Natural killer cell treated with Interleukin-12 subunit alpha and Interleukin-12 subunit beta and Interleukin-15 and Interleukin-18, amount 100 ng/mL, for 72 hours (primary cell): ENCODE data around the gene CPN2. TPM values are rescaled to one million over a fixed set of nuclear protein-coding genes. Genes with fewer than 3 reads are reported as not detected.

Experiments
- ATAC-seq, 2 donors: fragments of 150-1000 bp; cut with Tn5 transposase in 1 of 2; sonication (Bioruptor Pico), chemical (Tn5 transposase) in 1 of 2; 2 replicates each; pipeline ENCODE4 v1.10.0; 2021
- DNase-seq: peaks from one replicate; pipeline ENCODE4 v3.0.0; 2022; ENCODE audit warnings: low spot score
- H3K27ac Mint-ChIP-seq, 2 donors: 1 replicate in 1 of 2; 2 replicates in 1 of 2; pipeline ENCODE4 v1.8.0; 2022; ENCODE audit warnings: mixed read lengths in 2 of 2, mild to moderate bottlenecking in 1 of 2, moderate library complexity in 1 of 2
- H3K27me3 Mint-ChIP-seq, 2 donors: 1 replicate in 1 of 2; 2 replicates in 1 of 2; pipeline ENCODE4 v1.8.0; 2022; ENCODE audit warnings: mixed read lengths in 2 of 2
- H3K36me3 Mint-ChIP-seq: one replicate; pipeline ENCODE4 v1.8.0; 2022; ENCODE audit warnings: mixed read lengths
- H3K4me1 Mint-ChIP-seq, 2 donors: 1 replicate in 1 of 2; 2 replicates in 1 of 2; pipeline ENCODE4 v1.8.0; 2022; ENCODE audit warnings: low read depth in 2 of 2, mixed read lengths in 2 of 2, mild to moderate bottlenecking in 1 of 2
- H3K4me3 Mint-ChIP-seq: one replicate; pipeline ENCODE4 v1.8.0; 2022; ENCODE audit warnings: mixed read lengths
- H3K9me3 Mint-ChIP-seq: 2 replicates; pipeline ENCODE4 v1.8.0; 2022; ENCODE audit warnings: mixed read lengths
- total RNA-seq, 2 donors: library from RNA; stranded (reverse); gene quantifications; one replicate each; pipeline ENCODE4 v1.2.3, GENCODE V29; 2022

The CPN2 gene
- total RNA-seq, 2 donors from 2014 or later: not detected

GRCh38 chr3:194339356-194339755, 11.8 kb downstream of the CPN2 start:
- H3K4me3 Mint-ChIP-seq: no peak overlapping the region
- no peak overlapping the region for H3K27ac Mint-ChIP-seq
- H3K27me3 Mint-ChIP-seq: peaks cover 23 to 24% of the 10 kb centered on the region in 2 donors
- H3K9me3 Mint-ChIP-seq: no peaks in the 10 kb centered on the region
- no peaks in the 10 kb centered on the region for H3K36me3 Mint-ChIP-seq
- DNase-seq (no peak), ATAC-seq (no peak)
- H3K4me1 Mint-ChIP-seq: no peaks in the 10 kb centered on the region

DNA sequence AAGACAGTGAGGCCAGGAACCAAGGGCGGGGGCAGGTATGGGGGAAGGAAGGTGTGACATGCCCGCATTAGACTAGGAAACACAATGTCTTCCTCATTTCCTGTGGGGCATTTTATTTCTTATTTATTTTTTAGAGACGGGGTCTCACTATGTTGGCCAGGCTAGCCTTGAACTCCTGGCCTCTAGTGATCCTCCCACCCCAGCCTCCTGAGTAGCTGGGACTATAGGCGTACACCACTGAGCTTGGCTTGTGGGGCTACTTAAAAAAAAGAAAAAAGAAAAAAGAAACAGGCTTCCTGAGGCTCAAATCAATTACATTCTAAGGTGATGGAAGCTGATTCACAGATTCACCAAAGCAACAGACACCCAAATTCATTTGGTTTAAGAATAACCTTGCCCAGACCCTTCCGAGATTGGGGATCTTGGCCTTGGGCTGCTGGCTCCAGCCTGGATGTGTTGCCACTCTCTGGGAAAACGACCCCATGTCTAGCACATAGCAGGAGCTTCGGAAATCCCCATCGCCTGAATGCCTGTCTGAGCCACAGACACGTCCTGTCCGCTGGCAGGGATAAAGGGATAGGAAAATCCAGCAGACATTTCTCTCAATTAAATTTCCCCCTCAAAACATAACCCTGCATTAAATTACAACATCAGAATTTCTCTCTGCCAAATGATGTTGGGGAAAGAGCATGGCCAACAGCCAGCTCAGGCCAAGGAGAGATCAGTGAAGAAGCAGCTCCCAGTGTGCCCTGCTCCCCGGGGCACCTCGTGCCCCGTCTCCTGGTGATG, 13.0 kb downstream of the CPN2 start:
- Mint-ChIP-seq H3K4me3 (no peak overlapping the region), H3K27me3 (peaks cover 27 to 29% of the 10 kb centered on the region in 2 donors), H3K9me3 (no peaks in the 10 kb centered on the region), H3K36me3 (no peaks in the 10 kb centered on the region), H3K27ac (no peak overlapping the region), H3K4me1 (peaks cover 0 to 4% of the 10 kb centered on the region in 2 donors)
- ATAC-seq: no peak
- DNase-seq: no peak

GRCh38 chr3:194336601-194337355, 14.3 kb downstream of the CPN2 start:
- H3K27ac Mint-ChIP-seq: no peak overlapping the region
- H3K4me3 Mint-ChIP-seq: no peak overlapping the region
- DNase-seq (no peak), ATAC-seq (no peak)
- H3K36me3 Mint-ChIP-seq: no peaks in the 10 kb centered on the region
- H3K9me3 Mint-ChIP-seq: no peaks in the 10 kb centered on the region
- H3K4me1 Mint-ChIP-seq: peaks cover 0 to 4% of the 10 kb centered on the region in 2 donors
- peaks cover 29 to 30% of the 10 kb centered on the region in 2 donors for H3K27me3 Mint-ChIP-seq

GRCh38 chr3:194333981-194334320, 17.2 kb downstream of the CPN2 start:
- H3K36me3 Mint-ChIP-seq: no peaks in the 10 kb centered on the region
- no peak for ATAC-seq
- peaks cover 0 to 4% of the 10 kb centered on the region in 2 donors for H3K4me1 Mint-ChIP-seq
- H3K4me3 Mint-ChIP-seq: peak overlapping the region; percentile 51
- no peak for DNase-seq
- H3K27ac Mint-ChIP-seq: no peak overlapping the region
- H3K9me3 Mint-ChIP-seq: no peaks in the 10 kb centered on the region
- H3K27me3 Mint-ChIP-seq: peaks cover 31 to 33% of the 10 kb centered on the region in 2 donors

- Mint-ChIP-seq H3K27me3 (peaks cover 31 to 33% of the 10 kb centered on the region in 2 donors), H3K9me3 (no peaks in the 10 kb centered on the region), H3K4me3 (peak overlapping the region; percentile 51), H3K36me3 (no peaks in the 10 kb centered on the region), H3K4me1 (peaks cover 0 to 4% of the 10 kb centered on the region in 2 donors), H3K27ac (no peak overlapping the region)
- DNase-seq: peak; percentile 90
- peak; percentile 88 to 91 for ATAC-seq
Measured at GRCh38 chr3:194333212-194333980, 17.7 kb downstream of the CPN2 start.

DNA sequence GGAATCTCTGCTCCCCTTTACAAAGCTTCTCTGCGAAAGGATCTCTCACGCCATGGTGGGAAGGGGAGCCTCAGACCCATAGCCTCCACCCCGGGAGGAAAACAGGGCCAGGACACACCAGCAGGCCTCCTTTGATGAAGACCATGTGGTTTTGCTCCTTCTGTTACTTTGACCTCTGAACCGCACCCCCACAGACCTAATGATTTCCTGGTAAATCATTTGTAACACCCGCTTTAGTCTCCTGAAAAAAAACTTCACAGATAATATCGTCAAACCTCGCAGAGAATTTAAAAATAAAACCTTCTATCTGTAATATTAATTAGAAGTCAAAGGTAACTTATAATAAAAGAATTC, 18.3 kb downstream of the CPN2 start:
- ATAC-seq: no peak

DNA sequence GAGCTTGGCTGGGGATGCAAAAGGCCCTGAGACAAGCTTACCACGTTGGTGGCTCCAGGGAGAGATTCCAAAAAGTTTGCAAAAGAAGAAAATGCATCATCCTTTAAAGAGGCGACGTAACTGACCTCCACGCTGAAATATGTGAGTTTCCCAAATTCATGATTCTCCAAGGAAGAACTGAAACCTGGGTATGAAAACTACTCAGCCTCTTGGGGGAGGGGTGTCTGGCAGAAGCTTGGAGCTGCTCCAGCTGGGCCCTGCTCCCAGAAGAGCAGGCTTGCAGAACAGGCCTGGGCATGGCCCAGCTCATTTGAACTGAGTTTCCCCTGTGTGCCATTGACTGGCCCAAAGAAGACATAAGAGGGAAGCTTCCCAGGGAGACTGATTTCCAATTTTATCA, 20.5 kb downstream of the CPN2 start:
- Mint-ChIP-seq H3K36me3 (no peaks in the 10 kb centered on the region), H3K4me3 (no peak overlapping the region), H3K27ac (no peak overlapping the region), H3K9me3 (no peaks in the 10 kb centered on the region), H3K4me1 (peaks cover 0 to 4% of the 10 kb centered on the region in 2 donors), H3K27me3 (peaks cover 20 to 22% of the 10 kb centered on the region in 2 donors)
- ATAC-seq: no peak
- no peak for DNase-seq

More for the DNA sequence above, 18.3 kb downstream of the CPN2 start:
- no peak overlapping the region for H3K4me3 Mint-ChIP-seq
- peaks cover 0 to 4% of the 10 kb centered on the region in 2 donors for H3K4me1 Mint-ChIP-seq
- no peaks in the 10 kb centered on the region for H3K36me3 Mint-ChIP-seq
- peaks cover 31 to 33% of the 10 kb centered on the region in 2 donors for H3K27me3 Mint-ChIP-seq
- no peaks in the 10 kb centered on the region for H3K9me3 Mint-ChIP-seq
- DNase-seq: no peak
- H3K27ac Mint-ChIP-seq: no peak overlapping the region

DNA sequence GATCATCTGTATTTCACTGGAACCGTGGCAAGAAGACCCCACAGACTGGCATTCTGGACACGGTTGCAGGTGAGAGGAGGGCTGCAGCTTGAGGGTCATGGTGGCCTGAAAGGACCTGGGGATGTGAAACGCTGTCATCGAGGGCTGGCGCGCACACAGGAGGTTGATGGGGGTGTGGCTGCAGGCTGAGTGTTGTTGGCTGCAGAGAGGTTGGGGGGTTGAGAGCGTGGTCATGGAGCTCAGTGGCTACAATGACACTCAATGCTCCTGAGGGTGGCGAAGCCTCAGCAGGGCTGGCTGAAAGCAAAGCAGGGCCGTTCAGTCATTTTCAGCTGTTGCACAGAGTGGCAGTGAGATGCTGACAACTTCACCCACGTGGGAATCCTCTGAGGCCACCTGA, 21.0 kb downstream of the CPN2 start:
- peaks cover 20 to 22% of the 10 kb centered on the region in 2 donors for H3K27me3 Mint-ChIP-seq
- peaks cover 0 to 4% of the 10 kb centered on the region in 2 donors for H3K4me1 Mint-ChIP-seq
- no peaks in the 10 kb centered on the region for H3K36me3 Mint-ChIP-seq
- no peaks in the 10 kb centered on the region for H3K9me3 Mint-ChIP-seq
- DNase-seq (no peak), ATAC-seq (no peak)
- no peak overlapping the region for H3K4me3 Mint-ChIP-seq
- no peak overlapping the region for H3K27ac Mint-ChIP-seq

DNA sequence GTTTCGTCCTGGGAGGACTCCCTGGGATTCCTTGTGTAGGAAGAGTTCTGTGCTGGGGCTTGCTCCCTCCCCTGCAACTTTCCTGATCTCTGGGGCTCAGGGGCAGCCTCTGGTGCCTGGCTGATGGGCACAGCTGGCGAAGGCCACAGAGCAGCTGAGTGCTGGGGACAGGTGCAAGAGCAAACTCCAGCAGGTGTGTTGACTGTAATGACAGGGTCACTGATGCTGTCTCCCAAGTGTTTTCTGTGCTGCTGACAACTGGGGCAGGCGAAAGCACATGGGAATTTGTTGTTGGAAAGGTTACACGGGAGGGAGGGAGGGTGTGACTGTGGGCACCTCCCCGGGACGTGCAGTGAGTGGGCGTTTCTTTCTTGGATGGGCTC, 21.6 kb downstream of the CPN2 start:
- no peak overlapping the region for H3K4me3 Mint-ChIP-seq
- H3K9me3 Mint-ChIP-seq: no peaks in the 10 kb centered on the region
- peaks cover 0 to 4% of the 10 kb centered on the region in 2 donors for H3K4me1 Mint-ChIP-seq
- ATAC-seq: no peak
- DNase-seq: no peak
- H3K27me3 Mint-ChIP-seq: peaks cover 20 to 22% of the 10 kb centered on the region in 2 donors
- no peak overlapping the region for H3K27ac Mint-ChIP-seq
- H3K36me3 Mint-ChIP-seq: no peaks in the 10 kb centered on the region

DNA sequence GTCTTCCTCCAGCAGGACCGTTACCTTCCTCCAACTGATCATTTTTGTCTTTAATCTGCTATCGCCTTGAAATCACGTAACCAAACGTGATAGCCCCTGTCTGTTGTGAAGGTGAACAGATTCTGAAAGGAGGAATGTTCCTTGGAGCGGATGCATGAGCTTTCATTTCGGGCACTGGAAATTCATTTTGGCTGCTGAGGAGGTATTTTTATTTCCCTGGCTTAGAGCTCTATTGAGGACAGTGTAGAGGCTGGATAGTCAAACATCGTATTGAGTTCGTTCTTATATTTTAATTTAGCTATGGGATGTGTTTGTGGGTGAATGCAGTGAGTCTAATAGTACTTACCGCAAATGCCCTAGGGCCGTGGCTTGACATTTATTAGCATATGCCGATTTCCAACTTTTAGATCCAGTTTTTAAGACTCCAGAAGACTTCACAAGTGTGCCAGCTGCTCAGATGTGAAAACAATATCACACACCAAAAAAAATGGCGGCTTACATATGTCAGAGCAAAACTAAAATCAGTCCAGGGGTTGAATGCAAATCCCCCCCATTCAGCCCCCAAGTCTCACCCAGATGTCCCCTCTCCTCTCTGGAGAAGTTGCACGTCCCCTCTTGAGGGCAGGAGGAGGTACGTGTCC, 22.1 kb downstream of the CPN2 start:
- Mint-ChIP-seq H3K27me3 (peaks cover 17 to 19% of the 10 kb centered on the region in 2 donors), H3K4me1 (peaks cover 0 to 4% of the 10 kb centered on the region in 2 donors), H3K27ac (peak overlapping the region in 1 of 2 donors; percentile 12), H3K9me3 (no peaks in the 10 kb centered on the region), H3K36me3 (no peaks in the 10 kb centered on the region), H3K4me3 (no peak overlapping the region)
- DNase-seq (no peak), ATAC-seq (no peak)

- Mint-ChIP-seq H3K9me3 (no peaks in the 10 kb centered on the region), H3K4me1 (no peaks in the 10 kb centered on the region), H3K27ac (peak overlapping the region in 1 of 2 donors; percentile 12), H3K27me3 (peaks cover 13% of the 10 kb centered on the region in 2 donors), H3K4me3 (no peak overlapping the region), H3K36me3 (no peaks in the 10 kb centered on the region)
- DNase-seq (no peak), ATAC-seq (no peak)
Measured at GRCh38 chr3:194328053-194328657, 23.0 kb downstream of the CPN2 start.

GRCh38 chr3:194327218-194328052, 23.7 kb downstream of the CPN2 start:
- no peaks in the 10 kb centered on the region for H3K36me3 Mint-ChIP-seq
- H3K27me3 Mint-ChIP-seq: peaks cover 8 to 10% of the 10 kb centered on the region in 2 donors
- no peak overlapping the region for H3K4me3 Mint-ChIP-seq
- ATAC-seq: no peak
- no peaks in the 10 kb centered on the region for H3K9me3 Mint-ChIP-seq
- DNase-seq: no peak
- H3K27ac Mint-ChIP-seq: no peak overlapping the region
- no peaks in the 10 kb centered on the region for H3K4me1 Mint-ChIP-seq

- H3K4me3 Mint-ChIP-seq: no peak overlapping the region
- no peaks in the 10 kb centered on the region for H3K4me1 Mint-ChIP-seq
- DNase-seq: no peak
- no peak for ATAC-seq
- H3K27me3 Mint-ChIP-seq: peaks cover 12 to 14% of the 10 kb centered on the region in 2 donors
- no peaks in the 10 kb centered on the region for H3K9me3 Mint-ChIP-seq
- H3K27ac Mint-ChIP-seq: no peak overlapping the region
- no peaks in the 10 kb centered on the region for H3K36me3 Mint-ChIP-seq
Measured at GRCh38 chr3:194326968-194327217, 24.2 kb downstream of the CPN2 start.
